AG09309 (cell line): Measurements from ENCODE around the gene TANC1.

ENCODE experiments used
- DNase-seq: peaks from one replicate; pipeline ENCODE4 v3.0.0-alpha.2; 2010; ENCODE audit warnings: low read depth
- H3K4me3 ChIP-seq: 2 replicates; pipeline ENCODE4 v1.5.1; 2011; ENCODE audit warnings: mild to moderate bottlenecking, low read depth, low read length, moderate library complexity; ENCODE audit not compliant: control insufficient read depth
- CTCF ChIP-seq: IDR thresholded peaks from 2 replicates; pipeline ENCODE4 v1.5.1; 2011; ENCODE audit warnings: mild to moderate bottlenecking, low read depth, low read length, inconsistent platforms; ENCODE audit not compliant: insufficient read depth, control insufficient read depth; ENCODE audit errors: missing control alignments

TANC1 gene

GRCh38 chr2:158967114-158967730 lies 1.2 kb upstream of the TANC1 start:
- H3K4me3 ChIP-seq: peak overlapping the region; percentile 83
- TF ChIP-seq CTCF: no peak
- DNase-seq: no peak

GRCh38 chr2:158967731-158968395 lies 577 bp upstream of the TANC1 start:
- TF ChIP-seq CTCF: no peak
- H3K4me3 ChIP-seq: peak overlapping the region; percentile 83
- DNase-seq: no peak

- peak overlapping the region; percentile 83 for H3K4me3 ChIP-seq
- TF ChIP-seq CTCF: no peak
- DNase-seq: no peak
These were observed 798 bp downstream of the TANC1 start for GRCh38 chr2:158969162-158969714.

GRCh38 chr2:158969715-158970240 lies 1.3 kb downstream of the TANC1 start:
- TF ChIP-seq CTCF: no peak
- peak overlapping the region; percentile 83 for H3K4me3 ChIP-seq
- DNase-seq: no peak

- no peak for DNase-seq
- TF ChIP-seq CTCF: no peak
- H3K4me3 ChIP-seq: peak overlapping the region; percentile 83
These were observed 1.9 kb downstream of the TANC1 start for GRCh38 chr2:158970241-158970751.

- no peak for TF ChIP-seq CTCF
- H3K4me3 ChIP-seq: no peak overlapping the region
- DNase-seq: no peak
These were observed 4.9 kb downstream of the TANC1 start for GRCh38 chr2:158973116-158973956.
